Left ventricle myocardium inferior (tissue), 1 donor: Measurements from ENCODE around the gene NELL1. TPM values are rescaled to one million over a fixed set of nuclear protein-coding genes. Genes with fewer than 3 reads are reported as not detected.

Experiments used
- DNase-seq: peaks from one replicate; pipeline ENCODE4 v3.0.0-alpha.2; 2020
- H3K27ac ChIP-seq: fragments of 200-600 bp; replicated peaks from 2 replicates; pipeline ENCODE4 v1.8.0; 2021
- H3K27me3 ChIP-seq: fragments of 200-600 bp; 2 replicates; pipeline ENCODE4 v1.8.0; 2021; ENCODE audit warnings: low read depth
- H3K36me3 ChIP-seq: fragments of 200-600 bp; 2 replicates; pipeline ENCODE4 v1.8.0; 2021
- H3K4me1 ChIP-seq: fragments of 200-600 bp; 2 replicates; pipeline ENCODE4 v1.8.0; 2021
- H3K4me3 ChIP-seq: fragments of 200-600 bp; 2 replicates; pipeline ENCODE4 v1.8.0; 2021; ENCODE audit warnings: mild to moderate bottlenecking, moderate library complexity
- H3K9me3 ChIP-seq: fragments of 200-600 bp; replicated peaks from 2 replicates; pipeline ENCODE4 v1.8.0; 2021
- intact Hi-C: fragments of 100-400 bp; cut with micrococcal nuclease; formaldehyde crosslinking; loops from one replicate; pipeline ENCODE4 v1.11.0; 2022
- total RNA-seq: library from RNA; stranded (reverse); fragmentation: NEBNext Ultra II Directional; extraction: Animal tissue kit (Norgen Biotek cat#: 25700); gene quantifications from one replicate; pipeline ENCODE4 v1.2.1, GENCODE V29; 2021
- TF ChIP-seq, protein P1 (sequence below): fragments of 200-600 bp; IDR thresholded peaks from 2 replicates; pipeline ENCODE4 v1.8.0; 2021; ENCODE audit warnings: antibody characterized with exemption, mild to moderate bottlenecking, borderline replicate concordance
- donor health status: DM: no; HTN: yes; CAD: no; lungs with severe emphysema.

The NELL1 gene
- total RNA-seq, 1 donor from 2014 or later: not detected

DNA sequence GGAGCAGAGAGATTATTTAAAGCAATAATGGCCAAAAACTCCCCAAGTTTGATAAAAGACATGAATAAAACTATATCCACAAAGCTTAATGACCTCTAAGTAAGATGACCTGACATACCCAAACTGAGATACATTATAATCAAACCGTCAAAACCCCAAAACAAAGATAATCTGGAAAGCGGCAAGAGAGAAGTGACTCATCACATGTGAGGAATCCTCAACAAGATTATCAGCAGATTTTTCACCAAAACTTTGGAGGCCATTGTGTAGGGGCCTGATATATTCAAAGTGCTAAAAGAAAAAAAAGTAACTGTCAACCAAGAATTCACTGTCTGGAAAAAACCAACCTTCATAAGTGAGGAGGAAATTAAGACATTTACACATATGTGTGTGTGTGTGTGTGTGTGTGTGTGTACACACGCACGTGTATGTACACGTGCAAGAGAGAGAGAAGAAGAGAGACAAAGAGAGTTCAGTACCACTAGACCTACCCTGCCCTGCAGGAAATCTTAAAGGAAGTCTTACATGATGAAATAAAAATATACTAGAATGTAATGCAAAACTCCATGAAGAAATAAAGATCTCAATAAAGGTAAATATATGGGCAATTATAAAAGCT is 752.4 kb downstream of the NELL1 start:
- DNase-seq: no peak

DNA sequence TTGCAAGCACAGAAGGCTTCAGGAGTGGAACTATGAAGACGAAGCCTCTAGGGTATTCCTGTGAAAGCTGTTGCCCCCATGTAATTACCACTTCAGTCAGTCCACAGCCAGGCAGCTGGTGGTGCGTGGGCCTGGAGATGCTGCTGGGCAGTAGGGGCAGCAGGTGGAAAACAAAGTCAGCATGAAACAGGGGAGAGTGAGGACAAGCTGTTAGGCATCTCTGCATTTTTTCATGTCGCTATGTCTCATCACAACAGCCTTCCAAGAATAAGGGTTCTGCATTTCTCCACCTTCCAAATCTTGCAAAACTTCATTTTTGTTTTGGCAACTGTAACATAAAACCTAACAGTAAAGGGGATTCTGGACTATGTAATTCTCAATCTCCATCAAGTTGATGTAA is 757.5 kb downstream of the NELL1 start:
- H3K9me3 ChIP-seq: no peaks in the 10 kb centered on the region
- no peaks in the 10 kb centered on the region for H3K36me3 ChIP-seq
- no peak overlapping the region for H3K4me3 ChIP-seq
- no peaks in the 10 kb centered on the region for H3K4me1 ChIP-seq
- H3K27ac ChIP-seq: no peak overlapping the region
- H3K27me3 ChIP-seq: no peaks in the 10 kb centered on the region
- DNase-seq: no peak
- intact Hi-C loops: no loop called here
- TF ChIP-seq, protein P1, sequence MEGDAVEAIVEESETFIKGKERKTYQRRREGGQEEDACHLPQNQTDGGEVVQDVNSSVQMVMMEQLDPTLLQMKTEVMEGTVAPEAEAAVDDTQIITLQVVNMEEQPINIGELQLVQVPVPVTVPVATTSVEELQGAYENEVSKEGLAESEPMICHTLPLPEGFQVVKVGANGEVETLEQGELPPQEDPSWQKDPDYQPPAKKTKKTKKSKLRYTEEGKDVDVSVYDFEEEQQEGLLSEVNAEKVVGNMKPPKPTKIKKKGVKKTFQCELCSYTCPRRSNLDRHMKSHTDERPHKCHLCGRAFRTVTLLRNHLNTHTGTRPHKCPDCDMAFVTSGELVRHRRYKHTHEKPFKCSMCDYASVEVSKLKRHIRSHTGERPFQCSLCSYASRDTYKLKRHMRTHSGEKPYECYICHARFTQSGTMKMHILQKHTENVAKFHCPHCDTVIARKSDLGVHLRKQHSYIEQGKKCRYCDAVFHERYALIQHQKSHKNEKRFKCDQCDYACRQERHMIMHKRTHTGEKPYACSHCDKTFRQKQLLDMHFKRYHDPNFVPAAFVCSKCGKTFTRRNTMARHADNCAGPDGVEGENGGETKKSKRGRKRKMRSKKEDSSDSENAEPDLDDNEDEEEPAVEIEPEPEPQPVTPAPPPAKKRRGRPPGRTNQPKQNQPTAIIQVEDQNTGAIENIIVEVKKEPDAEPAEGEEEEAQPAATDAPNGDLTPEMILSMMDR: no peak

More for the DNA sequence above, 752.4 kb downstream of the NELL1 start:
- H3K27ac ChIP-seq: no peak overlapping the region
- H3K9me3 ChIP-seq: no peaks in the 10 kb centered on the region
- H3K27me3 ChIP-seq: no peaks in the 10 kb centered on the region
- no peaks in the 10 kb centered on the region for H3K36me3 ChIP-seq
- no peak overlapping the region for H3K4me3 ChIP-seq
- TF ChIP-seq, protein P1: no peak
- intact Hi-C loops: no loop called here
- H3K4me1 ChIP-seq: no peaks in the 10 kb centered on the region

DNA sequence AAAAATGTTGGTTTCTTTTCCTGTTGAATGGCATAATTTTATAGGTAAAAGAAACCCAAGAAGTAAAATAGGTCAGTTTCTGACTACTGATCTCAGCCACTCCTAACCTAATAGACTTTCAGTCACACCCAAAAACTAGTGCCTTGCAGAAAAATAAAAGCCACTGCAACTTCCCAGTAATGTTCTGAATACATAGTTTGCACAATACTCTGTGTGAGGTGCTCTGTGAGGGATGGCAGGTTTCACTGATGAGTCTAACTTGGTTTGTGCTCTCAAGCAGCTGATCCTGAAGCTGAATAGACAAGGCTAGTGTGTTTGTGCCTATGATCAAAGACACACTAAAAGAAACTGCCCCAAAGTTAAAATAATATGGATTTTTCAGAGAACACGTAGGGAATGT is 758.3 kb downstream of the NELL1 start:
- Histone ChIP-seq H3K27ac (no peak overlapping the region), H3K4me3 (no peak overlapping the region), H3K27me3 (no peaks in the 10 kb centered on the region), H3K36me3 (no peaks in the 10 kb centered on the region), H3K9me3 (no peaks in the 10 kb centered on the region), H3K4me1 (no peaks in the 10 kb centered on the region)
- intact Hi-C loops: no loop called here
- no peak for DNase-seq
- TF ChIP-seq, protein P1: no peak

DNA sequence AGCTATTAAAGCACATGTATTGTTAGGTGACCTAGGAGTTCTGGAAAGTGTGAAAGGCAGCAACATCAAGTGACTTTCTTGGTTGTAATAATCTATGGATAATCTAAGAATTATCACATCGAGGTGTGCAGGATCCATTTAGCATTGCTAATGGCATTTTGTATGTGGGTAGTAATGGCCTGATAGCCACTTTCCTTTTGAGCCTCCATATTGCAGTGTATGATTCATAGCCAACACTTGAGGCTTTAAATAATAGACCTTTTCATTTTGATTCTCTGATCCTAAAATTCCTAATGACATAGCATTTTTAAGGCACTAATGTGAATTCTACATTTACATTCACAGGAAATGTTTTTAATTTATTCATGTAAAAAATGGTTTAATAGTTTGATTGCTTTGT is 759.4 kb downstream of the NELL1 start:
- no peaks in the 10 kb centered on the region for H3K27me3 ChIP-seq
- DNase-seq: no peak
- peaks cover 7% of the 10 kb centered on the region for H3K9me3 ChIP-seq
- H3K4me1 ChIP-seq: no peaks in the 10 kb centered on the region
- no peaks in the 10 kb centered on the region for H3K36me3 ChIP-seq
- intact Hi-C loops: no loop called here
- no peak overlapping the region for H3K4me3 ChIP-seq
- H3K27ac ChIP-seq: no peak overlapping the region
- TF ChIP-seq, protein P1: no peak

DNA sequence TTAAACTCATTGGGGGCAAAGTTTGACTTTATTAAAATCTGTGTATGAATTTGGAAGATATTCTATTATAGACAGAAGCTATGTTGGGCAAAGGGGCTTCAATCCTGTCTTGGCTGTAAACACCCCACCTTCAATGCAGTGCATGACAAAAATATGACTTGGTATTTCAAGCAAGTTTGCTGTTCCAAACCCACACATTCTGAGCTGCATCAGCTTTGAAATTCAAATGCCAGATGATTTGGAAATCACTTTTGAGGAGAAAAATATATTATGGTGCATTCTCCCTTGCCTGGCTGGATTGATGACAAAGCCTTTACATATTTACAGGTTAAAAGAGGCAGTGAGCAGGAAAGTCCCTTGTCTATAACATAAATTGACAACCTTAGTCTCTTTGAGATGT is 760.0 kb downstream of the NELL1 start:
- peaks cover 13% of the 10 kb centered on the region for H3K9me3 ChIP-seq
- no peak overlapping the region for H3K27ac ChIP-seq
- TF ChIP-seq, protein P1: no peak
- no peaks in the 10 kb centered on the region for H3K36me3 ChIP-seq
- H3K4me3 ChIP-seq: no peak overlapping the region
- no peaks in the 10 kb centered on the region for H3K27me3 ChIP-seq
- H3K4me1 ChIP-seq: no peaks in the 10 kb centered on the region
- intact Hi-C loops: no loop called here
- DNase-seq: no peak

DNA sequence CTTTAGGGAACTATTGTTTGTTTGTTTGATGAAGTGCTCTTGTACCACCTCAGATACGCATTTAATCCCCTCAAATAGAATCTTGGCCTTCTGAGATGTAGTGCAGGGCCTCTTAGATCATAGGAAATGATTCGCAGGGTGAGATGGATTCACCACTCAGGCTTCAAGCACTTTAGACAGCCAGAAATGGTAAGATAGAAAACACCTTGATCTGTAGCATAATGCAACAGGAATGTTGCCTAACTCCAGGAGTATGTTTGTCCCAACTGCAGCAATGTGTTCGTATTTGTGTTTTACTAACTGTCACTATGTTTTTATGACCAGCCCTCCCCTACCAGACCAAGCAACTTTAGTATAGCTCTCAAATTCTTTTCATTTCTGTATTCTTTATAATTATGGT is 761.2 kb downstream of the NELL1 start:
- DNase-seq: no peak
- H3K27ac ChIP-seq: no peak overlapping the region
- H3K27me3 ChIP-seq: no peaks in the 10 kb centered on the region
- TF ChIP-seq, protein P1: no peak
- no peaks in the 10 kb centered on the region for H3K36me3 ChIP-seq
- intact Hi-C loops: no loop called here
- H3K4me3 ChIP-seq: no peak overlapping the region
- no peaks in the 10 kb centered on the region for H3K4me1 ChIP-seq
- H3K9me3 ChIP-seq: peaks cover 21% of the 10 kb centered on the region
